Panc1 (cell line): ENCODE measurements around the gene GALP. TPM values are rescaled to one million over a fixed set of nuclear protein-coding genes. Genes with fewer than 3 reads are reported as not detected.

Experiments used
- ATAC-seq: fragments of 200-7000 bp; cut with Tn5 transposase; 2 replicates; pipeline ENCODE4 v1.9.1; 2020; ENCODE audit warnings: mild to moderate bottlenecking, moderate library complexity
- BruUV-seq: library from RNA; stranded (reverse); fragments of 400-500 nt; replicated peaks from 2 replicates; lab custom pipeline; 2021; lab: Mats Ljungman, UMichigan
- CTCF ChIA-PET: fragments of 300-600 bp; sonication (Branson Sonifier 250); formaldehyde crosslinking; loops from one replicate; lab custom pipeline; 2022; ENCODE audit warnings: antibody characterized with exemption; lab: Charles Lee
- POLR2A ChIA-PET: fragments of 300-600 bp; sonication (Branson Sonifier 250); formaldehyde crosslinking; loops from one replicate; lab custom pipeline; 2022; ENCODE audit warnings: antibody characterized with exemption; lab: Charles Lee
- DNase-seq: peaks from one replicate; pipeline ENCODE4 v3.0.0-alpha.2; 2010; ENCODE audit warnings: low read depth, low spot score
- H3K27ac ChIP-seq: 2 replicates; pipeline ENCODE4 v1.5.1; 2011; ENCODE audit warnings: mild to moderate bottlenecking, low read length, inconsistent platforms
- H3K27me3 ChIP-seq: fragments of 200-500 bp; sonication (Bioruptor generic); 2 replicates; pipeline ENCODE4 v1.6.0; 2014; ENCODE audit warnings: low read length, inconsistent platforms; ENCODE audit not compliant: control insufficient read depth, insufficient read depth
- H3K36me3 ChIP-seq: fragments of 200-500 bp; sonication (Bioruptor generic); 2 replicates; pipeline ENCODE4 v1.5.1; 2014; ENCODE audit warnings: inconsistent platforms, mild to moderate bottlenecking, low read length, moderate library complexity; ENCODE audit not compliant: control insufficient read depth, insufficient read depth
- H3K4me1 ChIP-seq: 2 replicates; pipeline ENCODE4 v1.5.1; 2011; ENCODE audit warnings: inconsistent platforms, mild to moderate bottlenecking, low read length, moderate library complexity; ENCODE audit not compliant: control insufficient read depth, insufficient read depth
- H3K4me3 ChIP-seq, 2 experiments: 2 replicates each; pipeline ENCODE4 v1.5.1; 2011 to 2012; ENCODE audit warnings: low read depth in 2 of 2, low read length in 2 of 2, mild to moderate bottlenecking in 2 of 2, inconsistent platforms in 1 of 2, moderate library complexity in 1 of 2
- H3K9me3 ChIP-seq: fragments of 200-500 bp; sonication (Bioruptor generic); 2 replicates; pipeline ENCODE4 v1.5.1; 2014; ENCODE audit warnings: low read depth, mild to moderate bottlenecking, inconsistent platforms, low read length, moderate library complexity; ENCODE audit not compliant: control insufficient read depth, insufficient read depth
- SIN3A ChIP-seq: IDR thresholded peaks from 2 replicates; pipeline ENCODE4 v1.6.1; 2012; ENCODE audit warnings: low read depth, mild to moderate bottlenecking, low read length, moderate library complexity, borderline replicate concordance; ENCODE audit not compliant: insufficient read depth
- in situ Hi-C: cut with HindIII; loops from 2 replicates; pipeline ENCODE4 v1.10.0; 2016; ENCODE audit warnings: low sequenced_read_pairs, low pct_unique_long_range_greater_than_20kb
- intact Hi-C: fragments of 100-400 bp; cut with micrococcal nuclease; formaldehyde crosslinking; loops from one replicate; pipeline ENCODE4 v1.10.0; 2022; ENCODE audit not compliant: unreplicated experiment
- total RNA-seq: library from RNA; stranded (reverse); gene quantifications from one replicate; pipeline ENCODE4 v1.2.1, GENCODE V29; 2021; ENCODE audit not compliant: unreplicated experiment
- TF ChIP-seq, protein P1 (sequence below): fragments of 450-650 bp; IDR thresholded peaks from 2 replicates; pipeline ENCODE4 v1.5.1; 2017; ENCODE audit warnings: mild to moderate bottlenecking
- TF ChIP-seq, protein P2 (sequence below), 2 experiments: IDR thresholded peaks; 2 replicates each; pipeline ENCODE4 v1.6.1; 2011 to 2012; ENCODE audit warnings: low read depth in 2 of 2, control low read depth in 1 of 2, low read length in 1 of 2, mild to moderate bottlenecking in 1 of 2, moderate library complexity in 1 of 2; ENCODE audit not compliant: insufficient read depth in 1 of 2

GALP gene
- total RNA-seq, 1 experiment from 2014 or later, result not detected

DNA sequence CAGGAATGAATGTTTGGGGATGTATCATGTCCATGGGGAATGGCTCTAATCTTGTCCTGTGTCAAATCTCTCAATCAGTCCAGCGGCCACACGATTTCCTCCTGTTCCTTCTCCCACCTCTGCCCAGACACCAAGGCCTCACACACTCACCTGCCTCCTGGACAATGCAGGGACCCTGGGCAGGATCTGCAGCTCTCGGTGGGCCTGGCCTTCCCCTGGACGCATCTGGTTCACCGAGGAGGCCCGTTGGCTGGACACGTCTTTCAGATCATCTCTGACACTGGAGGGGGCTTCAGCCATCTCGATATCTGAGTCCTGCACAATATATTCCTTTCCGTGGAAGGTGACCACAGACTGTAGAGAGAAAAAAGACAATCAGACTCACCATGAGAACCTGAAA, 47.7 kb downstream of the GALP start:
- intact Hi-C loops (no loop called here), in situ Hi-C loops (no loop called here)
- ATAC-seq, result no peak
- H3K27me3 ChIP-seq, result no peaks in the 10 kb centered on the region
- no peaks in the 10 kb centered on the region for H3K36me3 ChIP-seq
- no peak overlapping the region for H3K4me3 ChIP-seq
- no peak for DNase-seq
- H3K4me1 ChIP-seq, result no peaks in the 10 kb centered on the region
- TF ChIP-seq, protein P1, sequence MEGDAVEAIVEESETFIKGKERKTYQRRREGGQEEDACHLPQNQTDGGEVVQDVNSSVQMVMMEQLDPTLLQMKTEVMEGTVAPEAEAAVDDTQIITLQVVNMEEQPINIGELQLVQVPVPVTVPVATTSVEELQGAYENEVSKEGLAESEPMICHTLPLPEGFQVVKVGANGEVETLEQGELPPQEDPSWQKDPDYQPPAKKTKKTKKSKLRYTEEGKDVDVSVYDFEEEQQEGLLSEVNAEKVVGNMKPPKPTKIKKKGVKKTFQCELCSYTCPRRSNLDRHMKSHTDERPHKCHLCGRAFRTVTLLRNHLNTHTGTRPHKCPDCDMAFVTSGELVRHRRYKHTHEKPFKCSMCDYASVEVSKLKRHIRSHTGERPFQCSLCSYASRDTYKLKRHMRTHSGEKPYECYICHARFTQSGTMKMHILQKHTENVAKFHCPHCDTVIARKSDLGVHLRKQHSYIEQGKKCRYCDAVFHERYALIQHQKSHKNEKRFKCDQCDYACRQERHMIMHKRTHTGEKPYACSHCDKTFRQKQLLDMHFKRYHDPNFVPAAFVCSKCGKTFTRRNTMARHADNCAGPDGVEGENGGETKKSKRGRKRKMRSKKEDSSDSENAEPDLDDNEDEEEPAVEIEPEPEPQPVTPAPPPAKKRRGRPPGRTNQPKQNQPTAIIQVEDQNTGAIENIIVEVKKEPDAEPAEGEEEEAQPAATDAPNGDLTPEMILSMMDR, result no peak
- TF ChIP-seq SIN3A, result no peak
- TF ChIP-seq, protein P2, sequence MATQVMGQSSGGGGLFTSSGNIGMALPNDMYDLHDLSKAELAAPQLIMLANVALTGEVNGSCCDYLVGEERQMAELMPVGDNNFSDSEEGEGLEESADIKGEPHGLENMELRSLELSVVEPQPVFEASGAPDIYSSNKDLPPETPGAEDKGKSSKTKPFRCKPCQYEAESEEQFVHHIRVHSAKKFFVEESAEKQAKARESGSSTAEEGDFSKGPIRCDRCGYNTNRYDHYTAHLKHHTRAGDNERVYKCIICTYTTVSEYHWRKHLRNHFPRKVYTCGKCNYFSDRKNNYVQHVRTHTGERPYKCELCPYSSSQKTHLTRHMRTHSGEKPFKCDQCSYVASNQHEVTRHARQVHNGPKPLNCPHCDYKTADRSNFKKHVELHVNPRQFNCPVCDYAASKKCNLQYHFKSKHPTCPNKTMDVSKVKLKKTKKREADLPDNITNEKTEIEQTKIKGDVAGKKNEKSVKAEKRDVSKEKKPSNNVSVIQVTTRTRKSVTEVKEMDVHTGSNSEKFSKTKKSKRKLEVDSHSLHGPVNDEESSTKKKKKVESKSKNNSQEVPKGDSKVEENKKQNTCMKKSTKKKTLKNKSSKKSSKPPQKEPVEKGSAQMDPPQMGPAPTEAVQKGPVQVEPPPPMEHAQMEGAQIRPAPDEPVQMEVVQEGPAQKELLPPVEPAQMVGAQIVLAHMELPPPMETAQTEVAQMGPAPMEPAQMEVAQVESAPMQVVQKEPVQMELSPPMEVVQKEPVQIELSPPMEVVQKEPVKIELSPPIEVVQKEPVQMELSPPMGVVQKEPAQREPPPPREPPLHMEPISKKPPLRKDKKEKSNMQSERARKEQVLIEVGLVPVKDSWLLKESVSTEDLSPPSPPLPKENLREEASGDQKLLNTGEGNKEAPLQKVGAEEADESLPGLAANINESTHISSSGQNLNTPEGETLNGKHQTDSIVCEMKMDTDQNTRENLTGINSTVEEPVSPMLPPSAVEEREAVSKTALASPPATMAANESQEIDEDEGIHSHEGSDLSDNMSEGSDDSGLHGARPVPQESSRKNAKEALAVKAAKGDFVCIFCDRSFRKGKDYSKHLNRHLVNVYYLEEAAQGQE (IDR thresholded peaks at IDR 0.05; ENCODE audit: insufficient read depth in 1 of 2, low read depth in 2 of 2, low read length in 1 of 2), result no peak
- no TSS peak for BruUV-seq
- H3K9me3 ChIP-seq, result no peaks in the 10 kb centered on the region
- CTCF ChIA-PET, result no interaction called here
- no peak overlapping the region for H3K27ac ChIP-seq
- POLR2A ChIA-PET, result no interaction called here

Other genes with a start within 250 kb of the GALP start
- gene NLRP13, start 243.7 kb upstream of the GALP start, total RNA-seq, result not detected
- not detected for gene NLRP8, start 228.2 kb upstream of the GALP start, total RNA-seq
- not detected for gene NLRP5, start 189.2 kb upstream of the GALP start, total RNA-seq
- gene ZNF787, start 54.7 kb upstream of the GALP start, total RNA-seq, result 132 TPM
- 81.5 TPM for gene ZNF444, start 34.7 kb upstream of the GALP start, total RNA-seq
- not detected for gene ZSCAN5B, start 21.8 kb downstream of the GALP start, total RNA-seq
- gene ZSCAN5C, start 26.3 kb downstream of the GALP start, total RNA-seq, result not detected
- not detected for gene EDDM13, start 96.7 kb downstream of the GALP start, total RNA-seq
- gene ZSCAN5A, start 138.8 kb downstream of the GALP start, total RNA-seq, result 13.8 TPM
- 2.0 TPM for gene ZNF582, start 217.5 kb downstream of the GALP start, total RNA-seq
- gene ZNF583, start 228.3 kb downstream of the GALP start, total RNA-seq, result 6.1 TPM